GM18873 (cell line): ENCODE measurements around the gene RGL4.
"Not testable (repeated sequence)": the region's sequence is repeated elsewhere in the genome, so short reads cannot be mapped to it uniquely, and the experiment has no call there.

Source experiments
- ATAC-seq: cut with Tn5 transposase; IDR thresholded peaks from one replicate; pipeline ENCODE4 v1.9.1; 2021; ENCODE audit warnings: mild to moderate bottlenecking, moderate library complexity, moderate number of reproducible peaks; ENCODE audit not compliant: unreplicated experiment, low FRiP score

RGL4 gene

DNA sequence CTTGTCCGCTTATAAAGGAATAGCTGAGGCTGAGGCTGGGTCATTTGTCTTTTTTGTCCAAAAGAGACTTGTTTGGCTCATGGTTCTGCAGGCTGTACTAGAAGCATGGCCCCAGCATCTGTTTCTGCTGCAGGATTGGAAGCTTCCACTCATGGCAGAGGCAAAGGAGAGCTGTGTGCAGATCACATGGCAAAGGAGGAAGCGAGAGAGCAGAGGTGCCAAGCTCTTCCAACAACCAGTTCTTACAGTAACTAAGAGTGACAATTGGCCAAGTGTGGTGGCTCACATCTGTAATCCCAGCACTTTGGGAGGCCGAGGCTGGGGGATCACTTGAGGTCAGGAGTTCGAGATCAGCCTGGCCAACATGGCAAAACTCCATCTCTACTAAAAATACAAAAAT lies 37.3 kb downstream of the RGL4 start:
- not testable (repeated sequence) for ATAC-seq

DNA sequence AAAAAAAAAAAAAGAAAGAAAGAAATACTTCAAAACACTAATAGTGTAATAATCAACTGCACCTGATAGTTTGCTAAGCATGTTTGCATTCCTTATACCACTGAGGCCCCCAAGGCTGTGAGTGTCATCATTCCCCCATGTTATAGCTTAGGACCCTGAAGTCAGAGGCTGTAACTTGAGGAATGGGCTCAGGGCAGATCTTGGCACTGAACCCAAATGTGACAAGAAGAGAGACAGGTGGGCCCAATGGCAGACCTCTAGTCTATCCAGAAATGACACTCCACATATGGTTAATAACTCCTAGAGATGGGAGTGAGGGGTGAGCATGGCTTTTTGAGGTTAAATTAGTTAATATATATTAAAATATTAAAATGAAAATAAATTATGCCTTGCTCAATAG lies 46.9 kb downstream of the RGL4 start:
- no peak for ATAC-seq

DNA sequence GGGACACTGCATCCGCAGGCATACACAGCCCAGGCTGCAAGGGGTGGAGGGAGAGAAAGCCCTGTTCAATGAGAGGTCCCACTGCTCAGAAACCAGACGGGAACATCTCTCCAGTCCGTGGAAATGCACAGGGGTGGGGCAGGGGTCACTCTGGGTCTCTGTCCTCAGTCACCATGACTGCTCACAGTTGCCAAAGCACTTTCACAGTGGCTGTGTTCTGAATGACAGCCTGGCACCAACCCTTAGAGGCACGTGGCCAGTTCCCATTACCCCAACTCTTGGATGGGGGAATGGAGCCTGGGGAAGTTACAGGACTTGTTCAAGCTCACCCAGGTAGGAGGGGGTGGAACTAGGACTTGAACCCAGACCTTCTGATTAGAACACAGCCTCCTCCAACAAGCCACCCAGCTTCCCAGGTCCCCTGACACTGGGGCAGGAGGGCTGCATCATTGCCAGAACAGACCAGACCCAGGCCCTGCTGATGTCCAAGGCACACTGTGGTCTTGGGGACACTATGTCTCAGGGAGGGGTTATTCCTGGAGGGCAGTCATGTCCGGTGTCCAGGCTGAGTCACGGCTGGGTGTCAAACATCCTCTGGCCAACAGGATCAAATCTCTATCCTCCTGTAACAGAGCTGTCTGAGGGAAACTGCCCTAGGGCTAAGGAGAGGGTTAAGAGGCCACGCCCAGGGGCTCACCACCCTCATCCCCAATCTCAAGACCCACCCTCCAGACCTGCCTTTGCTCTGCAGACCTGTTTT lies 51.9 kb downstream of the RGL4 start:
- ATAC-seq: no peak

DNA sequence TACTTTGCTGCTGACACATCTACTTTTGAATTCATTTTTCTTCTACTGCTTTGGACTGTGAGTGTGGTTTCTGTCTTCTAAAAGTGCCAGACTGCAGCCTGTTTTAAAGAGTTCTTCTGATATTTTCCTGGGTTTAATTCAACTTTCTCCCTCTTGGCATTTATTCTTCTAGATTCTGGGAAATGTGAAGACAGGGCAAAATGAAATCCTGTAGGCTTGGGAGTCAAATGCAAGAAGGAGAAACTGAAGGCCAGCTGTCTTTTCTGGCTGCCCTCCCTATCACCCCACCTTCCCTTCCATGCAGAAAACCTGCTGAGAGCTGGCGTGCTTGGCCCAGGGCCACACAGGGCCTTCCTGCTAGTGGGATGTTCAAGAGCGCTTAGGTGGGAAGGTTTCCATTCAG lies 52.5 kb downstream of the RGL4 start:
- no peak for ATAC-seq

DNA sequence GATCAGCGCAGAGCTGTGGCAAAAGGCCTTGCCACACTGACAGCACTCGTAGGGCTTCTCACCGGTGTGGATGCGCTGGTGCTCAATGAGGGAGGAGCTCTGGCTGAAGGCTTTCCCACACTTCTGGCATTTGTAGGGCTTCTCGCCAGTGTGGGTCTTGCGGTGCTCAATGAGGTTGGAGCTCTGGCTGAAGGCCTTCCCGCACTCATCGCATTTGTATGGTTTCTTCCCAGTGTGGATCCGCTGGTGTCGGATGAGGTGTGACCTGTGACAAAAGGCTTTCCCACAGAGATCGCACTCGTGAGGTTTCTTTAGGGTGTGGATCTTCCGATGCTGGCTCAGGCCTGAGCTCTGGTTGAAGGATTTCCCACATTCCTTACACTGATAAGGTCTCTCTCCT lies 53.2 kb downstream of the RGL4 start:
- ATAC-seq: no peak

DNA sequence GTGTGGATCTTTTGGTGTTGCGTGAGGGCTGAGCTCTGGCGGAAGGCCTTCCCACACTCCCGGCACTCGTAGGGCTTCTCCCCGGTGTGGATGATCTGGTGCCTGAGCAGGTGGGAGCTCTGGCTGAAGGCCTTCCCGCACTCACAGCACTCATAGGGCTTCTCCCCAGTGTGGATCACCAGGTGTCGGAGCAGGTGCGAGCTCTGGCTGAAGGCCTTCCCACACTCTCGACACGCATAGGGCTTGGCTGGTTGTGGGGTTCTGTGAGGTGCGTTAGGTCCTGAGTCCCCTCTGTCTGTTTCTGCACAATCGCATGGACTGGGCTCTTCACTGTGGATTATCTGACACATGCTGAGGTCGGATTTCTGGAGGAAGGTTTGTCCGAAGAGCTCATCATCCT lies 53.7 kb downstream of the RGL4 start:
- no peak for ATAC-seq

DNA sequence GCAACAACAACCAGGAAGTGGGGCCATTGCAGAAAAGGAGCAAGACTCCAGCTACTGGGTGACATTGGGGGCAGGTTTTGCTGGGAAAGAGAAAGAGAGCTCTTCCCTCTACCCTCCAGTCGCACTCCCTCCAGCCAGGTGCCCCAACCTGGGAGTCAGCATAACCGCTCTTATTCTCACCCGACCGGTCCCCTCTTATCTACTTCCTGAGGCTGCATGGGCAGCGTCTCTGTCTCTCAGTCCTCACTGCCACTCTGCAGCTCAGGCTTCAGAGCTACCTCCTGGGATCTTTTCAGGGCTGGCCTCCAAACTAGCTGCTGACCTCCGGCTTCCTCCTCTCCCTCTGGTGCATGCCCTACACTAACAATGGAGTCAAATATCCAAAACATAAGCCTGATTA lies 55.0 kb downstream of the RGL4 start:
- ATAC-seq: no peak
